ENCODE measurements around the gene CAPN12.
"Not testable (repeated sequence)": the region's sequence is repeated elsewhere in the genome, so short reads cannot be mapped to it uniquely, and the experiment has no call there.

CAPN12 gene

DNA sequence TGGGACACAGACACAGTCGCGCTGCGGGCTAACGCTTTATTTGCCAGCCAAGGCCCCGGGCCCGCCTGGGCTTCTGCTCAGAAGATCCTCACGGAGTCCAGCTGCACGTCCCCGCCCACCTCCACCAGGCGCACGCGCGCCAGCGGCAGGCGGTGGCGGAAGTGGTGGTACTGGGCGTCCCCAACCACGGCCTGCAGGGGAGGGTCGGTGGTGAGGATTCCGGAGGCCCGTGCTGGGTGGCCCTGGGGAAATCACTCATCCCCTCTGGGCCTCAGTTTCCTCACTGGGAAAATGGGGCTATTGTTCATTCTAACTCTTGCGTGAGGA is 26.6 kb upstream of the CAPN12 start:
- DNase-seq (ENCODE audit: low read depth), result not testable (repeated sequence)

DNA sequence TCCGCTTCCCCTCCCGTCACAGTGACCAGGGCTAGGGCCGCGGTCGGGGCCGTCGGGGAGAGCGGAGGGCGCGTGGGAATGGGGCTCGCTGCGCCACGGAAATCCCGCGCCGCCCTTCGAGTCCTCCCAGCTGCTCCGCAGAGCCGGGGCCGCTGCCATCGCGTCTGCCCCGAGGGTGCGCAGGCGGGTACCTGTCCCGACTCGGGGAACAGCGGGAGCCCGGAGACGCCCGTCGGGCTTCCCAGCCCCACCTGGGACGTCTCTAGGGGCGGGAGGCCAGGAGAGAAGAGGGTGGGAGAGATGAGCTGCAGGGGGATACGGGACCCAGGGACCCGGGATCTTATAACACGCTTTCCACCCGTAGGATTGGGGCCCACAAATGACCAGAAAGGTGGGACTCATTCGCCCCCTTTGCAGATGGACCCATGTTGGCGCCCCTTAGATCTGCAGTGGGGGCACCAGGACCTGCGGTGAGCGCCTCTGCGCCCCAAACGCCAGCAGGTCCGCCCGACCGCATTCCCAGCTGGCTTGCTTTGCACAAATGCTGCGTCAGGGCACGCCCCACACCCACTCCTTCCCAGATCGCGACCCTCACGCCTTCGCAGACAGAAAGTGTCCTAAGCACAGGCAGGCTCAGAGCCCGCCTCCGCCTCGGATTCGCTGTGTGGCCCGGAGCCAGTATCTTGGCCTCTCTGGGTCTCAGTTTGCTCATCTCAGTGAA is 26.1 kb upstream of the CAPN12 start:
- DNase-seq (ENCODE audit: low read depth), result not testable (repeated sequence)

DNA sequence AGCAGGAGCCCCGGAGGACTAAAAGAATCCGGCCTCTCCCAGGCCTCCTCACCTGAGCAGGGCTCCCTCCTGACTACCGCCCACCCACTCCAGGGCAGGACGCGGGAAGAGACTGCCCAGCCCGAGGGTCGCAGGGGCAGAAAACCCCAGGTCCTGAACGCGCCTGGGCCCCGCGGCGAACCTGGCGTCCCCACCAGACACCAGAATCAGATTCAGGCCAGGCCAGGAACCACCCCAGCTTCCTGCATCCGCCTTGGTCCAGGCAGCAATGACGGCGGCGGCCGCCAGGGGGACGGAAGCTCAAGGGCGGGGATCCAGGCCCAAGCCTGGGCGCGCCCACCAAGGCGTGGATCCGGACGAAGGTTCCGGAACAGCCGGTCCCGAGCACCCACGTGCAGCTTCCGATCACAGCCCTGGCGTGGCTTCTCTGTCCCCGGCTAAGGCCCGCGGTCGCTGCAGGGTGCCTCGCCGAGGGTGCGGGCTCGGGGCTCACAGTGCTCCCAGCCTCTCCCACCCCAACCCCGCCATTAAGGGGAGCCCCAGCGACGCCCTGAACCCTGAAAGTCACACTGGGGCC is 25.4 kb upstream of the CAPN12 start:
- peak; percentile 84 for DNase-seq (ENCODE audit: low read depth)

GRCh38 chr19:38766276-38767047 is 22.2 kb upstream of the CAPN12 start:
- DNase-seq (ENCODE audit: low read depth), result no peak

DNA sequence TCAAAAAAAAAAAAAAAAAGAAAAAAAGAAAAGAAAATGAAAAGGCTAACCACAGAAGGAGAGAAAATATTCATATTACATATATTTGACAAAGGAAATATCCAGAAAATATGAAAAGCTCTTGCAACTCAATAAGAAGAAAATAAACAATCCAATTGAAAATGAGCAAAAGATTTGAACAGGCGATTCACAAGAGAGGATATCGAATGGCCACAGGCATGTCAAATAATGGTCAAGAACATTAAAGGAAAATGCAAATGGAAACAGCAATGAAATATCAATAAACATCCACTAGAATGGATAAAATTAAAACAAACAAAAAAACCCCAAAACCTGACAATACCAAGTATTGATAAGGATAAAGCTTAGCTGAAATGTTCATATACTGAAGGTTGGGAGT is 20.9 kb upstream of the CAPN12 start:
- no peak for DNase-seq (ENCODE audit: low read depth)

DNA sequence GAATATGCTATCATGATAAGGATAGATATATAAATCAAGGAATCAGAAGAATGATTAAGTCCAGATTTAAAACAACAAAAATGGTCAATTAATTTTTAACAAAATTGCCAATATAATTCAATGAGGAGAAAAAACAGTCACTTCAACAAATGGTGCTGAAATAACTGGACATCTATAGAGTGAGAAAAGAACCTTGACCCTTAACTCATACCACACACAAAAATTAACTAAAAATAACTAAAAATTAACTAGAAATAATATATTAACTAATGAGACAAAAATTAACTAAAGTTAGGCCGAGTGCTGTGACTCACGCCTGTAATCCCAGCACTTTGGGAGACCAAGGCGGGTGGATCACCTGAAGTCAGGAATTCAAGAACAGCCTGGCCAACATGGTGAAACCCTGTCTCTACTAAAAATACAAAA is 19.5 kb upstream of the CAPN12 start:
- DNase-seq (ENCODE audit: low read depth), result no peak

DNA sequence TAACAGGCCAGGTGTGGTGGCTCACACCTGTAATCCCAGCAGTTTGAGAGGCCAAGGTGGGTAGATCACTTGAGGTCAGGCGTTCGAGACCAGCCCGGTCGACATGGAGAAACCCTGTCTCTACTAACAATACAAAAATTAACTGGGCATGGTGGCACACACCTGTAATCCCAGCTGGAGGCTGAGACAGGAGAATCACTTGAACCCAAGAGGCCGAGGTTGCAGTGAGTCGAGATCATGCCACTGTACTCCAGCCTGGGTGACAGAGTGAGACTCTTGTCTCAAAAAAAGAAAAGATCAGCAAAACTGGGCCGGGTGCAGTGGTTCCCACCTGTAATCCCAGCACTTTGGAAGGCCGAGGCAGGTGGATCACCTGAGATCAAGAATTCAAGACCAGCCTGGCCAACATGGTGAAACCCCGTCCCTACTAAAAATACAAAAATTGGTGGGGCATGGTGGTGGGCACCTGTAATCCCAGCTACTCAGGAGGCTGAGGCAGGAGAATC is 17.7 kb upstream of the CAPN12 start:
- DNase-seq (ENCODE audit: low read depth), result not testable (repeated sequence)

DNA sequence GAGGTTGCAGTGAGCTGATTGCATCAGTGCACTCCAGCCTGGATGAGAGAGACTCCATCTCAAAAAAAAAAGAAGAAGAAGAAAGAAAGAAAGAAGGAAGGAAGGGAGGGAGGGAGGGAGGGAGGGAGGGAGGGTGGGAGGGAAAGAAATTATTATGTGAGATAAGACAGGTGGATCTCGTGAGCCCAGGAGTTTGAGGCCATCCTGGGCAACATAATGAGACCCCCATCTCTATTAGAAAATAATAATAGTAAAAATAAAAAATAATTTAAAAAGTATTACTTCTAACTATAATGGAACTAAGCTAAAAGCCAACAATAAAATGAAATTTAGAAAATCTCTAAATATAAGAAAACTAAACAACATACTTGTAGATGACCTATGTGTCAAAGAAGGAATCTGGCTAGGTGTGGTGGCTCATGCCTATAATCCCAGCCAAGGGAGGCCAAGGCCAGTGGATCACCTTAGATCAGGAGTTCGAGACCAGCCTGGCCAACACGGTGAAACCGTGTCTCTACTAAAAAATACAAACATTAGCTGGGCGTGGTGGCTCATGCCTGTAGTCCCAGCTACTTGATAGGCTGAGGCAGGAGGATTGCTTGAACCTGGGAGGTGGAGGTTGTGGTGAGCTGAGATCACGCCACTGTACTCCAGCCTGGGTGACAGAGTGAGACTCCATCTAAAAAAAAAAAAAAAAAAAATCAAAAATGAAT is 16.7 kb upstream of the CAPN12 start:
- DNase-seq (ENCODE audit: low read depth), result not testable (repeated sequence)

DNA sequence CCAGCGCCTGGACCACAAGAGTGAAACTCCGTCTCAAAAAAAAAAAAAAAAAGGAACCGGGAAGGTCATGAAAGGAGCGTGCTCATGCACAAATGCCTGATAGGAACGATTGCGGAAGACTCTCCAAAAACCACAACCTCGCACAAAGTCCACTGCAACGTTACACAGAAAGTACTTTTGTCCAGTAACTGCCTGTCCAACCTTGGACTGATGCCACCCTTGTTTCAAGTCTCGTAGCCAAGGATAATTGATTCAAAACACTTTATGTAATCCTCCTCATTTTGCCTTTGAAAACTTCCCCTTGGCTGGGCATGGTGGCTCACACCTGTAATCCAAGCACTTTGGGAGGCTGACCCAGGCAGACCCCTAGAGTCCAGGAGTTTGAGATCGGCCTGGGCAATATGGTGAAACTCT is 15.3 kb upstream of the CAPN12 start:
- no peak for DNase-seq (ENCODE audit: low read depth)

- DNase-seq (ENCODE audit: low read depth), result not testable (repeated sequence)
Measured at GRCh38 chr19:38754196-38754595, 9.9 kb upstream of the CAPN12 start.

DNA sequence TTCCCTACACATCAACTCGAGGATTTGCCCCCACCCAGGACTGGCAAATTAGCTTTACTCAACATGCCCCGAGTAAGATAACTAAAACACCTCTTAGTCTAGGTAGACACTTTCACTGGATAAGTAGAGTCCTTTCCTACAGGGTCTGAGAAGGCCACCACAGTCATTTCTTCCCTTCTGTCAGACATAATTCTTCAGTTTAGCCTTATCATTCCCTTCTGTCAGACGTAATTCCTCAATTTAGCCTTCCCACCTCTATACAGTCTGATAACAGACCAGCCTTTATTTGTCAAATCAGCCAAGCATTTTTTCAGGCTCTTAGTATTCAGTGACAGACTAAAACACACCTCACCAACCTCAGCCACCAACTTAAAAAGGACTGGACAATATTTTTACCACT is 9.5 kb upstream of the CAPN12 start:
- DNase-seq (ENCODE audit: low read depth), result not testable (repeated sequence)

DNA sequence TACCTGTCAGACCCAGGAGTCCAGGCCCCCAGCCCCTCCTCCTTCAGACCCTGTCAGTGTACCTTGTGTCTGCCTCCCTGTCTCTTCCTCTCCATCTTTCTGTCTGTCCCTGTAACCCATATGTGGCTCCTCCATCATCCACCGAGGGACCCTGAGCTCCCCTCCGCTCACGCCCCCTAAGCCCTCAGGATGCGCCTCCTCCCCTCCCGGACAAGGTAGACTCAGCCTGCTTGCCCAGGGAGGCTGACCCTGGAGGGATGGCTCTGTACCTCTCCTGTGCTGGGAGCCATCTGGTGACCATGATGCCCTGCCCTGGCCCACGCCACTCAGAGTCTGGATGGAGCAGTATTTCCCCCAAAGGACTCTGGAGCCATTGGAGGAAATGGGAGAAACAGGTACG is 1.0 kb upstream of the CAPN12 start:
- no peak for DNase-seq (ENCODE audit: low read depth)

DNA sequence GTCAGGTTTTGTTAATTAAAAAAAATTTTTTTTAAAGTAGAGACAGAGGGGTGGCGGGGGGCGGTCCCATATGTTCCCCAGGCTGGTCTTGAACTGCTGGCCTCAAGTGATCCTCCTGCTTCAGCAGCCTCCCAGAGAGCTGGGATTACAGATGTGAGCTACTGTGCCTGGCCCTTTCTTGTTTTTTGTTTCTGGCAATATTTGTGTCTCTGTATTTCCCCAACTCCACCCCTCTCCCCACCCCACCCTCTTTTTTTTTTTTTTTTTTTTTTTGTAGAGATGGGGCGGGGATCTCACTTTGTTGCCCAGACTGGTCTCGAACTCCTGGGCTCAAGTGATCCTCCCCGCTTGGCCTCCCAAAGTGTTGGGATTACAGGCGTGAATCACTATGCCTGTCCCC is 600 bp upstream of the CAPN12 start:
- DNase-seq (ENCODE audit: low read depth), result no peak

DNA sequence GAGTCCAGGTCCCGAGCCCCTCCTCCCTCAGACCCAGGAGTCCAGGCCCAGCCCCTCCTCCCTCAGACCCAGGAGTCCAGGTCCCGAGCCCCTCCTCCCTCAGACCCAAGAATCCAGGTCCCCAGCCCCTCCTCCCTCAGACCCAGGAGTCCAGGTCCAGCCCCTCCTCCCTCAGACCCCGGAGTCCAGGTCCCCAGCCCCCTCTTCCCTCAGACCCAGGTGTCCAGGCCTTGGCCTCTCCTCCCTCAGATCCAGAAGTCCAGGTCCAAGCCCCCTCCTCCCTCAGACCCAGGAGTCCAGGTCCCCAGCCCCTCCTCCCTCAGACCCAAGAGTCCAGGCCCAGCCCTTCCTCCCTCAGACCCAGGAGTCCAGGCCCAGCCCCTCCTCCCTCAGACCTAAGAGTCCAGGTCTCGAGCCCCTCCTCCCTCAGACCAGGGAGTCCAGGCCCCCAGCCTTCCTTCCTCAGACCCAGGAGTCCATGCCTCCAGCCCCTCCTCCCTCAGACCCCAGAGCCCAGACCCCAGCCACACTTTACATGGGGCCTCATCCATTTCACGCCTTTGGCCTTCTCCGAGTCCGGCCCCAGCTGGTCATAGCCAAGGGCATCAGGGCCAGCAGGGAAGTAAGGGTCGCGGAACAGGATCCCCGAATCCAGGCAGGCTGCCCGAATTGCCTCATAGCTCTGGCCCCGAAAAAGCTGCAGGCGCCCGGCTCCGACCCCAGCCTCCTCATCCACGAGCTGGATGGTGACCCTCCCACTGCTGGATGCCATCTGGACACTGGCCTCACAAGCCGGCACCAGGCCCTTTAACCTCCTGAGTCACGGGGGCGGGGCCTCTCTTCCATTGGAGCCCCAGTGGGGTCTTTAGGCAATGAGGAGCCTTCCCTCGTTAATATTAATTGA is 628 bp downstream of the CAPN12 start:
- no peak for DNase-seq (ENCODE audit: low read depth)

DNA sequence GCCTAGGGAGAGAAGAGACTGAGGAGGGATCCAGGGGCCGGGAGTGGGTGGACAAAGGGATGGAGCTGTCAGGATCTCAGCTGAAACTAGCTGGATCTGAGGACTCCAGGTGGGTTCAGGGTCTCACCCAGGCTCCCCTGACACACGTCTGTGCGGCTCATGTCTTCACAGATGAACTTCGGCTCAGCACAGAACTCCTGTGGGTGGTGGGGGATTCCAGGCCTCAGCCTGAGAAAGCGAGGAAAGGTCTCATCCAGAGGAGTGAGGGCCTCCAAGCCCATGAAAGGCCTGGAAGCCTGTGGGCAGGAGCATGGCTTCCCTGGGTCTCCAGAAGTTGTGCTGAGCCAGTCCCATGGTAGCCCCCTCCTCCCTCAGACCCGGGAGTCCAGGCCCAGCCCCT is 1.4 kb downstream of the CAPN12 start:
- DNase-seq (ENCODE audit: low read depth), result no peak

GRCh38 chr19:38742296-38742695 is 2.0 kb downstream of the CAPN12 start:
- DNase-seq (ENCODE audit: low read depth), result no peak

DNA sequence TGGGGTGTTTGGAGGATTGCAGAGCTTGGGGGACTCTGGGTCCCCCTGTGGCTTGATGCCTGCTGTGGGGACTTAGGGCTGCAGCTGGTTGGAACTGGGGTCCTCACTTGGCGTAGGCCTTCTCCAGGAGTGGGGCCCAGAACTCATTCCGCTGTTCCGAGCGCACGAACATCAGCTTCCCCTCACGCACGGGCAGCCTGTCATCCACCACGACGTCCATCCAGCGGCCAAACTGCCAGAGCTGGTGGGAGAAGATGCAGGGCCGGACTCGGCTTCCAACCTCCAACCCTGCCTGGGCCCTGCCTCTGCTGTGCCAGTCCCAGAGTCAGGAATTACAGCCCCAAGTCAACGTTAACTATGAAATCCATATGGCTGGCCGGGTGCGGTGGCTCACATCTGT is 2.6 kb downstream of the CAPN12 start:
- no peak for DNase-seq (ENCODE audit: low read depth)

- DNase-seq (ENCODE audit: low read depth), result no peak
Measured at GRCh38 chr19:38740932-38741331, 3.3 kb downstream of the CAPN12 start.

DNA sequence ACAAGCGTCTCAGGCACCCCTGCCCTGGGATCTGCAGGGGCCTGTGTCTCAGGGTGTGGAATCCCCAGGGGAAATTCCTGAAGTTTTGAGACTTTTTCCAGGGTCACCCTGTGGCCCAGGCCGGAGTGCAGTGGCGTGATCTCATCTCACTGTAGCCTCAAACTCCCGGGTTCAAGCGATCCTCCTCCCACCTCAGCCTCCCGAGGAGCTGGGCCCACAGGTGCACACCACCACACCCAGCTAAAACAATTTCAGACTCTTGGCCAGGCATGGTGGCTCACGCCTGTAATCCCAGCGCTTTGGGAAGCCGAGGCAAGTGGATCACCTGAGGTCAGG is 4.0 kb downstream of the CAPN12 start:
- DNase-seq (ENCODE audit: low read depth), result no peak

- DNase-seq (ENCODE audit: low read depth), result peak; percentile 23
Measured at GRCh38 chr19:38739440-38740256, 4.6 kb downstream of the CAPN12 start.

Data from stimulated activated CD8-positive, alpha-beta memory T cell treated with anti-CD3 and anti-CD28 coated beads, Interleukin-4, amount 100 ng/mL, for 24 hours (primary cell).